SU-DHL-6 (cell line): ENCODE measurements around the gene KLRC4.

Experiments used
- H2AFZ ChIP-seq: fragments of 200-600 bp; sonication (generic); 2 replicates; pipeline ENCODE4 v1.6.1; 2014; ENCODE audit warnings: low read depth, mild to moderate bottlenecking, moderate library complexity, mixed read lengths, antibody characterized with exemption, low read length; ENCODE audit not compliant: severe bottlenecking
- H3F3A ChIP-seq: fragments of 200-600 bp; shearing (Covaris generic); 2 replicates; pipeline ENCODE4 v1.6.0; 2016; ENCODE audit warnings: antibody characterized with exemption, mild to moderate bottlenecking; ENCODE audit not compliant: insufficient read depth
- H3K27ac ChIP-seq: fragments of 200-600 bp; sonication (generic); 2 replicates; pipeline ENCODE4 v1.5.1; 2016; ENCODE audit warnings: low read depth, mild to moderate bottlenecking, low read length, moderate library complexity, mixed read lengths
- H3K27me3 ChIP-seq: fragments of 200-600 bp; sonication (generic), shearing (Covaris generic); 2 replicates; pipeline ENCODE4 v1.6.0; 2014; ENCODE audit warnings: mild to moderate bottlenecking, low read length
- H3K36me3 ChIP-seq: fragments of 200-600 bp; sonication (generic); 2 replicates; pipeline ENCODE4 v1.6.1; 2014; ENCODE audit warnings: mild to moderate bottlenecking, low read length, mixed read lengths
- H3K4me2 ChIP-seq: fragments of 300-600, 200-600 bp; shearing (Covaris generic), sonication (generic); 2 replicates; pipeline ENCODE4 v1.6.0; 2014; ENCODE audit warnings: low read length, low read depth, mild to moderate bottlenecking; ENCODE audit not compliant: poor library complexity, severe bottlenecking
- H3K4me3 ChIP-seq: fragments of 200-600 bp; sonication (generic); 2 replicates; pipeline ENCODE4 v1.5.1; 2014; ENCODE audit warnings: antibody characterized with exemption, low read length, mild to moderate bottlenecking, mixed read lengths; ENCODE audit not compliant: insufficient read depth, poor library complexity, severe bottlenecking
- H3K79me2 ChIP-seq: fragments of 200-600 bp; sonication (generic); 2 replicates; pipeline ENCODE4 v1.6.1; 2014; ENCODE audit warnings: mild to moderate bottlenecking, low read length, moderate library complexity; ENCODE audit not compliant: insufficient read depth
- H3K9ac ChIP-seq: fragments of 200-600 bp; sonication (generic); 2 replicates; pipeline ENCODE4 v1.7.0; 2014; ENCODE audit warnings: mild to moderate bottlenecking, low read length
- H3K9me2 ChIP-seq: fragments of 200-600 bp; sonication (generic); replicated peaks from 2 replicates; pipeline ENCODE4 v1.6.1; 2014; ENCODE audit warnings: low read length; ENCODE audit not compliant: insufficient read depth
- H3K9me3 ChIP-seq: fragments of 200-600 bp; sonication (generic); 2 replicates; pipeline ENCODE4 v1.6.1; 2014; ENCODE audit warnings: low read length, mixed read lengths; ENCODE audit not compliant: insufficient read depth
- H4K20me1 ChIP-seq: fragments of 200-600 bp; sonication (generic); 2 replicates; pipeline ENCODE4 v1.6.1; 2014; ENCODE audit warnings: low read depth, mild to moderate bottlenecking, antibody characterized with exemption, low read length, moderate library complexity, mixed read lengths
- CTCF ChIP-seq: fragments of 200-600 bp; sonication (generic); IDR thresholded peaks from one replicate; pipeline ENCODE4 v1.5.1; 2017; ENCODE audit warnings: antibody characterized with exemption, mild to moderate bottlenecking, low read length, moderate library complexity; ENCODE audit not compliant: insufficient read depth, poor library complexity, severe bottlenecking
- EZH2phosphoT487 ChIP-seq: fragments of 200-600 bp; sonication (generic), shearing (Covaris generic); conservative IDR thresholded peaks from 2 replicates; pipeline ENCODE4 v1.6.1; 2018; ENCODE audit warnings: mild to moderate bottlenecking, antibody characterized with exemption, low read length, moderate library complexity, mixed read lengths

KLRC4 gene

GRCh38 chr12:10409392-10409791, at the start of gene KLRC4:
Gene KLRC4, minus strand, starts transcription at chr12:10409757. Its CDS starts 182 bp downstream, at chr12:10409575.
- no peak within 1 kb of the TSS for H3K4me3 ChIP-seq

GRCh38 chr12:10457760-10458159, 48.2 kb upstream of the KLRC4 start:
- Histone ChIP-seq H4K20me1 (no peaks in the 10 kb centered on the region), H3K27me3 (no peaks in the 10 kb centered on the region), H3K4me2 (no peak overlapping the region), H3K79me2 (no peaks in the 10 kb centered on the region), H3K9ac (no peak overlapping the region), H3K4me3 (no peak overlapping the region), H3K36me3 (no peaks in the 10 kb centered on the region), H3K9me3 (no peaks in the 10 kb centered on the region), H2AFZ (no peak overlapping the region), H3K9me2 (no peaks in the 10 kb centered on the region), H3K27ac (no peak overlapping the region), H3F3A (no peaks in the 10 kb centered on the region)
- TF ChIP-seq CTCF (no peak), EZH2phosphoT487 (no peak)

More at GRCh38 chr12:10409392-10409791, at the start of gene KLRC4:
- Histone ChIP-seq H3K4me2 (no peak within 1 kb of the TSS), H3K36me3 (no peaks in the 10 kb centered on the region), H3K27ac (no peak within 1 kb of the TSS), H3F3A (no peaks in the 10 kb centered on the region), H4K20me1 (no peaks in the 10 kb centered on the region), H3K9me2 (no peaks in the 10 kb centered on the region), H3K79me2 (no peaks in the 10 kb centered on the region), H3K27me3 (no peaks in the 10 kb centered on the region), H3K9ac (no peak within 1 kb of the TSS), H2AFZ (no peak within 1 kb of the TSS), H3K9me3 (no peaks in the 10 kb centered on the region)
- TF ChIP-seq EZH2phosphoT487 (no peak), CTCF (no peak)

- Histone ChIP-seq H3K79me2 (no peaks in the 10 kb centered on the region), H3K27ac (no peak overlapping the region), H3K4me3 (no peak overlapping the region), H3K9ac (no peak overlapping the region), H3K9me2 (no peaks in the 10 kb centered on the region), H3K9me3 (no peaks in the 10 kb centered on the region), H3K27me3 (no peaks in the 10 kb centered on the region), H3F3A (no peaks in the 10 kb centered on the region), H3K4me2 (no peak overlapping the region), H2AFZ (no peak overlapping the region), H3K36me3 (no peaks in the 10 kb centered on the region), H4K20me1 (no peaks in the 10 kb centered on the region)
- TF ChIP-seq EZH2phosphoT487 (no peak), CTCF (no peak)
Observed at GRCh38 chr12:10456856-10457255, 47.3 kb upstream of the KLRC4 start.

GRCh38 chr12:10455766-10456165, 46.2 kb upstream of the KLRC4 start:
- no peaks in the 10 kb centered on the region for H3K27me3 ChIP-seq
- no peaks in the 10 kb centered on the region for H3F3A ChIP-seq
- no peak overlapping the region for H3K4me3 ChIP-seq
- no peak overlapping the region for H2AFZ ChIP-seq
- no peak overlapping the region for H3K9ac ChIP-seq
- no peak overlapping the region for H3K27ac ChIP-seq
- H3K4me2 ChIP-seq, result no peak overlapping the region
- no peak for TF ChIP-seq EZH2phosphoT487
- no peak for TF ChIP-seq CTCF
- H3K9me2 ChIP-seq, result no peaks in the 10 kb centered on the region
- H3K9me3 ChIP-seq, result no peaks in the 10 kb centered on the region
- no peaks in the 10 kb centered on the region for H3K36me3 ChIP-seq
- H3K79me2 ChIP-seq, result no peaks in the 10 kb centered on the region
- no peaks in the 10 kb centered on the region for H4K20me1 ChIP-seq
